Stimulated activated CD4-positive, alpha-beta T cell treated with anti-CD3 and anti-CD28 coated beads, TNF-alpha, amount 100 ng/mL, for 1 hour (primary cell): ENCODE data around the gene EPB41L1.

Source experiments
- DNase-seq, 3 donors: peaks; one replicate each; pipeline ENCODE4 v3.0.0-alpha.2; 2020; ENCODE audit warnings: low read depth in 3 of 3, low spot score in 1 of 3

EPB41L1 gene

DNA sequence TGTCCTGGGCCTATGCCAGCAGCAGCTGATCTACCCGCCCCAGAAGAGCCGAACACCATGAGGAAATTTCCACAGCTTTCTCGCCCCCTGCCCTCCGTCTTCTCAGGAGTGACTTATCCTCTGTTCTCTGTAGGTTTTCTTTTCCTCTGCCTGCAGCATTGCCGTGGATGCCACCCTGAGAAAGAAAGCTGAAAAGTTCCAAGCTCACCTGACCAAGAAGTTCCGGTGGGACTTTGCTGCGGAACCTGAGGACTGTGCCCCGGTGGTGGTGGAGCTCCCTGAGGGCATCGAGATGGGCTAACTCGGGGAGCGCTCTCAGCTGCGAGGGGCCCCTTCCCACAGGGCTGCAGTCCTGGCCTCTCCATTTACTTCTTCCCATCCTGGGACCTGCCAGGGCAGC is 100.9 kb downstream of the EPB41L1 start:
- no peak for DNase-seq

- no peak for DNase-seq
Observed at GRCh38 chr20:36259177-36260061, 104.9 kb downstream of the EPB41L1 start.

DNA sequence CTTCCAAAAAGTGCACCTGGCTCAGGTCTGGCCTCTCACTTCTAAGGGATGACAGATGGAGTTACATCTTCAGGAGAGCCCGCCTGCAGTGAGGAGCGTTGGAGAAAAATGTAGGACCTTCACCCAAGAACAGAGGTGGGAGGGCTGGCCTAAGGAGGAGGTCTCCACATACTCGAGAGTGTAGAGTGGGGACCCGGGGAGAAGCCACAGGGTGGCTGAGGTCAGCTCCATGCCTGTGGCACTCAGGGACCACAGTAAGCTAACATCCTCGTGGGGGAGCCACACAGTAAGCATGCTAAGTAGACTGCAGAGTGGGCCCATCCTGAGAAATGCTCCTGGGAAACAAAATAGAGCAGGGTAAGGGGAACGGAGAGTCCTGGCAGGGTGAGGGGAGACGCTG is 105.8 kb downstream of the EPB41L1 start:
- no peak for DNase-seq

DNA sequence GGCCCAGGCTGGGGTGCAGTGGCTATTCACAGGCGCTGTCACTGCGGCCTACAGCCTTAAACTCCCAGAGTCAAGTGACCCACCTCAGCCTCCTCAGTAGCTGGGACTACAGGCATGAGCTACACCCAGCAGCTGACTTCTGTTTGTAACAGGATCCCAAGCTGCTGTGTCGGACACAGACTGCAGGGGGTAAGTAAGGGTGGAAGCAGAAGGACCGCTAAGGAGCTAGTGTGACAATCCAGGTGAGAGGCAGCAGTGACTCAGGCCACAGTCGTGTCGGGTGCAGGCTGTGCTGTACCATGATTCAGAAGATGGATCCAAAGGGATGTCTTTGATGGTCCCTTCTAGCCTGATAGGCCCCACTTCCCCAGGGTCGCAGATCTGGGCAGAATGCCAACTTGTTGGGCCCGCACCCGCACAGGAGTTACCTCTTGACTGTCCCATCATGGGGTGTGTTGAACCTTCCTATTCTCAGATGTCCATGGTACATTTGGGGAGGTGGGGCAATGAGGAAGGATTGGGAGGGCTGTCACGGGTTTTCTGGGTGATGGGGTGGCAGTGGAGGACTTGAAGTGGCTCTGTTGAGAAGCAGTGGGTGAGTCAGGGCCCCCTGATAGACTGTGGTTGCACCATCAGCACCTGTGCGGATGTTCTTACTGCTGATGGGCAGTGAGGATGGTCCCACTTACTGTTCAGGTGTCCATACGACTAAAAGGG is 107.0 kb downstream of the EPB41L1 start:
- no peak for DNase-seq

DNA sequence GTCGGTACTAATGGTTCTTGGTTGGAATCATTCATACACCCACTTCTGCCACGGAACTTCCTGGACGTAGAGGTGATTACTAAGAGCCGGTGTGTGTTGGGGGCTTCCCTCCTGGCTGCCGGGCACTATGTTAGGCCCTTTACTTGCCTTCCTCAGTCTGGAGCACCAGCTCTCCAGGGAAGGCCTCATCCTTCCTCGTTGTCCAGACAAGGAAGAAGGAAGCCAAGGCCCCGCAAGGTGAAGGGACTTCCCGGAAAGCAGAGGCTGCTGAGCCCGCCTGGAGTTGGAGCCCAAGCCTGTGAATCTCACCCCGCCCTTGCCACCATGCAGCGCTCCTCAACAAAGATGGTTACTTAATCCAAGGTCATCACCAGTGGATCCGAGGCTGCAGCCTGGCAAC is 107.9 kb downstream of the EPB41L1 start:
- no peak for DNase-seq

DNA sequence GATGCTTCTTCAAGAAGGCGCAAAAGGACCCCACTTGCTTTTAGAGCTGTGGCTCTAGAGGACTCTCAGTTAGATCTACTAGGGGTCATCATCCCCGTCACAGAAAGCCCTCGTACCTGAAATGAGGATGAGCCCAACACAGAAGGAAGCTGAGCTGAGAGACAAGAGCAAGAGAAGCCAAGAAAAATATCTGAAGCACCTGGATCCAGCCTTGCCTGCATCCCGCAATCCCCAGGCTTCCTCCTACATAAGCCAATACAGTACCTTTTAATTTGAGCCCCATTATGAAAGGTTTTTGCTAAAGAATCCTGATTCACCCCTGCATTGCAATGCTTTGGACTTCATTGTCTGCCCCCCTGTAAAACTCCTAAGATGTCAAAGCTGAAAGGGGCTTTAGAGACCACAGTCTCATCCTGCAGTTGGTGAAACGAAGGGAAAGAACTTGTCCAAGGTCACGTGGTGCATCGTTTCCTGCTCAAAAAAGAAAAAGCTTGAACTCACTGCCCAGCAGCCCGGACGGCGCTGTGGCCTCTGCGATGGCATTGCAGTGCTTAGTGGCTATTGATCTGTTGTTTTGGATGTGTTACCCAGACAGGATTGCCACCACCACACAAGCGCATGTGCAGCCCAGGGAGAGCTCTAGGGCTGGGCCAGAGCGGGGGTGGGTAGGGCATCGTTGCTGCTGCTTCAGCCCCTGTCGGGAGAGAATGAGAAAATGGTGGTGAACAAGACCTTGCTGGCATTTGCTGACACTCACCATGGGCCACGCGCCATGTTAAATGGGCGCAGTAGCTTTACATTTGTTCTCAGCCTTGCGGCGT is 110.1 kb downstream of the EPB41L1 start:
- no peak for DNase-seq

DNA sequence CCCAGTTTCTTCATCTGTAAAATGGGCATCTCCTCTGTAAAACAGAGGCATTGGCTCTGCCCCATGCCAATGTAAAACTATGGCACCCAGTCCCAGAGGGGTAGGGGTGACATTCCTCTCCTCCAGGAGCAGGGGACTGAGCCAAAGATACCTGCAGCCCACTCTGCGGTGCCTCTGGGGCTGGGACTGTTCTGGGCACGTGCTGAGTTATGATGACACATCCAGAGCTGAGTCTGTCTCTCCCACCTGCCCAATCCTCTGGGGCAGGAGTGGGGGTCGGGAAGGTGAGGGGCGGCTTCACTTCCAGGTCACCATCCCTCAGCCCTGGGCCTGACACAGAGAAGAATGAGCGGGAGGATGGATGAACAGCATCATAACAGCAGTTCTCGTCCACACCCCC is 111.6 kb downstream of the EPB41L1 start:
- no peak for DNase-seq

- DNase-seq = no peak
Observed at GRCh38 chr20:36267605-36268381, 113.3 kb downstream of the EPB41L1 start.

GRCh38 chr20:36268440-36269342 is 114.2 kb downstream of the EPB41L1 start:
- DNase-seq = no peak

DNA sequence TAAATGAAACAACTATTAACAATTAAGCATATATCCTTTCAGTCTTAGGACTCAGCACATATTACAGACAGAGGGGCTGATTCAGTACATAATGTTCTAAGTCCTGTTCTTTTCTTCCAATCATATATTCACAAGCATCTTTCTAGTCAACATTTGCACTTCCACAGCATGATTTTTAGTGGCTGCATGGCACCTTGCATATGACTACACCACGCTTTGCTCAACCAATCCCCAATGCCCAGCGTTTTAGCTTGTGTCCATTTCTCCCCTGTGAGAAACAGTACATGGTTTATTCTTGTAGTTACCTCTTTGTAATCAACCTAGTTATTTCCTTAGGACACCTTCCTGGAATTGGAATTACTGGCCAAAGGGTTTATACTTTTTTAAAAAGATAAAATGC is 115.0 kb downstream of the EPB41L1 start:
- DNase-seq = no peak

- DNase-seq = no peak
Observed at GRCh38 chr20:36270744-36271638, 116.5 kb downstream of the EPB41L1 start.

- DNase-seq = no peak
Observed at GRCh38 chr20:36271639-36272546, 117.4 kb downstream of the EPB41L1 start.

DNA sequence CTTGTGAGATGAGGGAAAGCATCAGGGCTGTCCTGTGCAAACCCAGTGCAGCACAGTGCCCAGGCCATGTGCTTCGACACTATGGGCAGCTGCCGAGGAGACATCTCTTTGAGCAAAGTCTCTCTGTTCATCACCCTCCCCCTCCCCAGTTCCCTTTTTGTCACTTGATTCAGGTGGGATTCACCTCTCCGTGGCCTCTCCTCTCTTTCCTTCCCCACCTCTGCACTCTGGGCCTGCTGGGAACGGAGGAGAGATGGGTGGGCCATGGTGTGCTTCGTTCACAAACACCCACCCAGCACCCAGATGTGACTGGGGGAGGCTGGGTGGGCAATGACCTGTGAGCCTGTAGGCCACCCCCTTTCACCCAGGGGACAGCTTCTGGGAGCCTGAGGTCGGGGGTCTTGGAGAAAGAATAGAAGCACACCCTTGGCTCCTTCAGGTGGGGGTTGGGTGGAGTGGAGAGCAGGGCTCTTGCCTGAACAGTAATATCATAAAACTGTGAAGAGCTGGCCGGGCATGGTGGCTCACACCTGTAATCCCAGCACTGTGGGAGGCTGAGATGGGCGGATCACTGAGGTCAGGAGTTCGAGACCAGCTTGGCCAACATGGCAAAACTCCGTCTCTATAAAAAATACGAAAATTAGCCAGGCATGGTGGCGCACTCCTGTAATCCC is 118.1 kb downstream of the EPB41L1 start:
- DNase-seq = no peak

DNA sequence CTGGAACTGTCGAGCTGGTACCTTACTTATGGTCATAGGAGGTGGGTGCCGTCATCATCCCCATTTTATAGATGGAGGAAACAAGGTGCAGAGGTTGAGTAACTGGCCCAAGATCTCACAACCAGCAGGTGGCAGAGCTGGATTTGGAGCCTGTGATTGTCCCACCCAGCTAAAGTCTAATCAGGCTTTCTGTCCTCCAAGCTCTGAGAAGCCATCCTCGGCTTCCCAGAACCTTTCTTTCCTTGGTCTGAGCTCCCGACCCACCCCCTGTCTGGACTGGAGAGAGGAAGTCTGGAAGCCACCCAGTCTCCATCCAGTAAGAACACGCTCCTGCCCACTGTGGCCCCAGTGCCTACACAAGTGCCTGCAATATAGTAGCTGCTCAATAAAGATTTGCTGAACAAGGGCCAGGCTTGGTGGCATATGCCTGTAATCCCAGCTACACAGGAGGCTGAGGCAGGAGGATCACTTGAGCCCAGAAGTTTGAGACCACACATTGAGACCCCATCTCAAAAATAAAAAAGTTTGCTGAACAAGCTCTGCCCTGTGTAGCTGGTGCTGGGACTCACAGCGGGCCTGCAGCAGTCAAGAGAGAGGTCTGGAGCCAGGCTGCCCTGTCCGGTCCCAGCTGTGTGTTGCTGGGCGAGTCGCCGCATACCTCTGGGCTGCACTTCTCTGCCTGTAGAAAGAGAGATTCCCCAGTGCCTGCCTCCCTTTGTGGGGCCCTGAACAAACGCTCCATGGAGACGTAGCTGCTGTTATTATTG is 119.1 kb downstream of the EPB41L1 start:
- no peak for DNase-seq

DNA sequence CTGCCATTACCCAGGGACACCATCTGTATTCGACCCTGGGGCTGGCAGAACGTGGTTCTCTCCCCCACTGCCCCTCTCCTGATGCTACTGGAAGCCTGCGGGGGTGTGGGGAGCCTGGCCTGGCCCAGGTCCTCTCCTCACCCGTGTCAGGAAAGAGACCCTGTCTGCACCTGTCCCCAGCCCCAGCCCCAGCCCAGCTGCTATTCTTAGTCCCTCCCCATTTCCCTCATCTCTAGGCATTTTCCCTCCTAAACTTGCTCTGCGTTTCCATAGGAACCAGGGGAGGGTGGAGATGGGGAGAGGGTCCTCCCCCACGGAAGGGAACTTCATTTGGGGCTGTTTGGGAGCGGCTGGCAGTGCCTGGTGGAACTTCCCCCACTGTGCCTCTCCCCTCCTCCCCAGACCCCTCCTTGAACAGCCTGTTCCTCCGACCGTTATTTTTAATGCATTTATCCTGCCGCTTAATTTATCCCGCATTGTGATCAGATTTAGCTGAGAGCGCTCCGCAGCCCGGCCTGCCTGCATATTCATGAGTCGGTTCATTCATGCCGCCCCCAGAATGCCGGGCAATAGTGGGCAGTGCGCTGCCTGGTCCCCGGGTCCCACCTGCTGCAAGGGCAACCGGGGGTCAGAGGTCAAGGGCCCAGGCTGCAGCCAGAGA is 119.8 kb downstream of the EPB41L1 start:
- DNase-seq = no peak

- no peak for DNase-seq
Observed at GRCh38 chr20:36275011-36275410, 120.5 kb downstream of the EPB41L1 start.
